NB4 (cell line): ENCODE data around the gene PPCDC.

Source experiments
- DNase-seq: peaks from one replicate; pipeline ENCODE4 v3.0.0; 2010; ENCODE audit warnings: low read depth
- H3K4me3 ChIP-seq: one replicate; pipeline ENCODE4 v1.5.1; 2011; ENCODE audit warnings: mild to moderate bottlenecking, low read depth, low read length, moderate library complexity
- MYC ChIP-seq: IDR thresholded peaks from 2 replicates; pipeline ENCODE4 v1.6.1; 2011; ENCODE audit warnings: low read depth, low read length
- POLR2A ChIP-seq: IDR thresholded peaks from 2 replicates; pipeline ENCODE4 v1.6.1; 2011; ENCODE audit warnings: mild to moderate bottlenecking; ENCODE audit not compliant: insufficient read length; ENCODE audit errors: extremely low read depth
- TF ChIP-seq, protein P1 (sequence below): IDR thresholded peaks from 2 replicates; pipeline ENCODE4 v1.6.1; 2011; ENCODE audit warnings: low read depth, low read length
- TF ChIP-seq, protein P2 (sequence below): IDR thresholded peaks from one replicate; pipeline ENCODE4 v1.5.1; 2012; ENCODE audit warnings: low read depth, low read length

The PPCDC gene

DNA sequence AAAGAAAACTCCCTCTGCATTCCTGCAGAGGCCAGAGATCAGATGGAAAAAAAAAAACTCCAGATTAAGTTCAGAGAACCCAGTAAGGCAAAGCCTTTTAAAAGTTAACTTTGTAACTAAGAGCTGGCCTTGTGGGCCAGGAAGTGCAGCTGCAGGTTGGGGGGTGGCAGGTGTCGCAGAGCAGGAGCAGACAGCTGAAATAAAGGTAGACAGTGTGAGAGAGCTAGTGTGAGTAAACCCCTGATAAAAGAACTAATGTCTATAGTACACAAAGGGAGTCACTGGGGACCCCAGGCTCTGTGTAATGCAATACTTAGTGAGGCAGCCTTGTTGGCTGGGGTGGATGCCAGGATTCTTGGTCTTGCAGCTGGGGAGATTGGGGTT, 42.1 kb downstream of the PPCDC start:
- no peak for TF ChIP-seq POLR2A
- TF ChIP-seq, protein P1, sequence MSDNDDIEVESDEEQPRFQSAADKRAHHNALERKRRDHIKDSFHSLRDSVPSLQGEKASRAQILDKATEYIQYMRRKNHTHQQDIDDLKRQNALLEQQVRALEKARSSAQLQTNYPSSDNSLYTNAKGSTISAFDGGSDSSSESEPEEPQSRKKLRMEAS = no peak
- TF ChIP-seq, protein P2, sequence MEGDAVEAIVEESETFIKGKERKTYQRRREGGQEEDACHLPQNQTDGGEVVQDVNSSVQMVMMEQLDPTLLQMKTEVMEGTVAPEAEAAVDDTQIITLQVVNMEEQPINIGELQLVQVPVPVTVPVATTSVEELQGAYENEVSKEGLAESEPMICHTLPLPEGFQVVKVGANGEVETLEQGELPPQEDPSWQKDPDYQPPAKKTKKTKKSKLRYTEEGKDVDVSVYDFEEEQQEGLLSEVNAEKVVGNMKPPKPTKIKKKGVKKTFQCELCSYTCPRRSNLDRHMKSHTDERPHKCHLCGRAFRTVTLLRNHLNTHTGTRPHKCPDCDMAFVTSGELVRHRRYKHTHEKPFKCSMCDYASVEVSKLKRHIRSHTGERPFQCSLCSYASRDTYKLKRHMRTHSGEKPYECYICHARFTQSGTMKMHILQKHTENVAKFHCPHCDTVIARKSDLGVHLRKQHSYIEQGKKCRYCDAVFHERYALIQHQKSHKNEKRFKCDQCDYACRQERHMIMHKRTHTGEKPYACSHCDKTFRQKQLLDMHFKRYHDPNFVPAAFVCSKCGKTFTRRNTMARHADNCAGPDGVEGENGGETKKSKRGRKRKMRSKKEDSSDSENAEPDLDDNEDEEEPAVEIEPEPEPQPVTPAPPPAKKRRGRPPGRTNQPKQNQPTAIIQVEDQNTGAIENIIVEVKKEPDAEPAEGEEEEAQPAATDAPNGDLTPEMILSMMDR = no peak
- TF ChIP-seq MYC = no peak
- DNase-seq = no peak
- no peak overlapping the region for H3K4me3 ChIP-seq

DNA sequence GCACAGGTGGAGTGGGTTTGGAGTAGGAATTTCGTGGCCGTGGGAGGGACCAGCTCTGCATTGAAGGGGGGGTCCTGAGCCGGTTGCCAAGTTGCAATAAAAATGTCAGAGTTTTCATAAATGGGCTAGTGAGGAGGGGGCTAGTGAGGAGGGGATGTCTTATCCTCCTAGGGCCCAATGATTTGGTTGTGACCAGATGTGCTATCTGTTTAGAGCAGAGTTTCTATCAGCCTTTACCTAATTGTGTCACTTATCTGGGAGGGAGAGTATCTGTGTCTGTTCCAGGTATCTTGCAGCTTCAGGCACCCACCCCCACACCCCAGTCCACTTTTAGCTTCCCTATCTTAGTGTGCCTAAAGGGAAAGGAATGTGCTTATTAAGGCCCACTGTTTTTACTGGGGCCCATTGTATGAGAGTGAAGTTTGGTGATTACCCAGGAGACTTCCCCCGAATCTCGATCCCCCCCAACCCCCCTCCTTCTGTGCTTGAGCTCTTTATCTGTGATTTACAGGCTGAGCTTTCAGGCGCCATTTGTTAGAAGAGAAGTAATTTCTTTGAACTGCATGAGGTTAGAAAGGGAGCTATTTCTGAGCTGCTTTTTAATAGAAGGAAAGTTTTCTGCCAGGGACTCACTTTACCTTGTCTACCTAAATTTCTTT, 42.6 kb downstream of the PPCDC start:
- no peak for DNase-seq
- no peak for TF ChIP-seq MYC
- TF ChIP-seq POLR2A = no peak
- TF ChIP-seq, protein P1 = no peak
- TF ChIP-seq, protein P2 = no peak
- no peak overlapping the region for H3K4me3 ChIP-seq

DNA sequence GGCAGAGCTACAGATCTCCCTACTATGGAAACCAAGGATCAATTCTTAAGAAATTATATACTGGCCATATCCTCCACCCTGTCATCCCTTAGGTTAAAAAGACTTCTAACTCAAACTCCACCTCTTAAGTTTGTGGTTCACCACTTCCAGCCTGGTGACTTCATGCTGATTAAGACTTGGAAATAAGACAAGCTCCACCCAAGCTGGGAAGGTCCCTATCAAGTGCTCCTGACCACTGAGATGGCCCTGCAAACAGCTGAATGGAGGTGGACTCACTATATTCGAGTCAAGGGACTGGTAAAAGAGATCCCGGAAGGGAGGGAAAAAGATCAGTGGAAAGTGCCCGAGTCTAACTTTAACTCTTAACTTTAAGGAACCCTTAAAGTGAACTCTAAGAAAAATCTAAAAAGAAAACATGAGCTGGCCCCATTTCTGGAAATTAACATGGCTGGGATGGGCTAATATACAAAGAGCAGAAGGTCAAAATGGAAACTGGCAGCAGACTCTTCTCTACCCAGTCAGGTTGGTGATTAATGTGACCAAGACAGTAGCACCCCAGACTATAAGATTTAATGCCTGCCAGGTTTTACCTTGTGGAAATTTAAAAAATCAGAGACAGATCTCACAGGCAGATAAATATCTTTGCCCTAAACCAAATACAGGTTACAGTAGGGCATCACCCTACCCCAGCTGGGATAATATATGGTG, 43.9 kb downstream of the PPCDC start:
- TF ChIP-seq MYC = no peak
- no peak for TF ChIP-seq POLR2A
- TF ChIP-seq, protein P1 = no peak
- TF ChIP-seq, protein P2 = no peak
- no peak overlapping the region for H3K4me3 ChIP-seq
- peak; percentile 82 for DNase-seq

DNA sequence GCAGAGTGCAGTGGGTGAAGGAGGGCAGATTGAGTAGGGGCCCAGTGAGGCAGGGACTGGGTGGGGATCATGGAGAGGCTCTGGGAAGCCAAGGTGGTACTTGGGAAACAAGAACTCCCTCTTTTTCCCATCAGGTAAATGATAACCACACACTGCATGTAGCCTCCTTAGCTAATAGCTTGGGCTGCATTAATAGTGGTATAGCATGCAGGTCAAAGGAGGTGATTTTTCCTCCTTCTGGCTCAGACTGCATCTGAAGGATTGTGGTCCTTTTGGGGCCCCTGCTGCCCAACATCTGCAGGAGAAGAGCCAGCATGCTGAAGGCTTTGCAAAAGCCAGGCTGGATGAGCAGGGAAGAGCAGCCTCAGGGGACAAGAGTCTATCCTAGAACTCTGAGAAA, 45.4 kb downstream of the PPCDC start:
- DNase-seq = no peak
- no peak overlapping the region for H3K4me3 ChIP-seq
- TF ChIP-seq, protein P1 = no peak
- TF ChIP-seq, protein P2 = no peak
- TF ChIP-seq POLR2A = no peak
- TF ChIP-seq MYC = no peak

DNA sequence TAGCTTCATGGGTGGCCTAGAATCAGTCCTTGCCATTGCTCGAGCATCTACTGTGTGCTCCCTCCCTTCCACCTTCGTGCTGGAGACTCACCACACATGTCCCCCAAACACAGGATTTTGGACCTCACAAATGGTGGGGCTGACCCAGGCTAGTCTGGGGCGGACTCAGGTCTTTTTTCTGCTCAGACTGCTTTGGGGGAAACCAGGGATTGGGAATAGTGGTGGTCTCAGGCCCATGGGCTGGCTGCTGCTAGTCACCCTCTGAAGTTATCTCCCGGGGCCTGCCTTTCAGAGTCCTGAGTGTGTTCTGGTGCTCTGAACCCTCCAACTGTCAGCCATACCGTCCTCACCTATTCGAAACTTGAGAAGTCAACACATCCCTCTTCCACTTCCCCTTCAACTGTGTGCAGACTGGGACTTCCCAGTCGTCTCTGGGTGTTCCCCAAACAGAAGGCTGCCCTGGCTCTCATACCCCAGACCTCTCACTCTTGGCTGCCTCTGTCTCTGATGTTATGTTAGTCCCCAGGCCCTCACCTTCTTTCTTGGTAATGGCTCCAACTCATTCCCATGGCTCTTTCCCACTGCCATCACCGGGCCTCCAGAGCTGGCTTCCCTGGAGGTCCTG, 46.0 kb downstream of the PPCDC start:
- peak; percentile 68 for DNase-seq
- TF ChIP-seq POLR2A = no peak
- no peak overlapping the region for H3K4me3 ChIP-seq

DNA sequence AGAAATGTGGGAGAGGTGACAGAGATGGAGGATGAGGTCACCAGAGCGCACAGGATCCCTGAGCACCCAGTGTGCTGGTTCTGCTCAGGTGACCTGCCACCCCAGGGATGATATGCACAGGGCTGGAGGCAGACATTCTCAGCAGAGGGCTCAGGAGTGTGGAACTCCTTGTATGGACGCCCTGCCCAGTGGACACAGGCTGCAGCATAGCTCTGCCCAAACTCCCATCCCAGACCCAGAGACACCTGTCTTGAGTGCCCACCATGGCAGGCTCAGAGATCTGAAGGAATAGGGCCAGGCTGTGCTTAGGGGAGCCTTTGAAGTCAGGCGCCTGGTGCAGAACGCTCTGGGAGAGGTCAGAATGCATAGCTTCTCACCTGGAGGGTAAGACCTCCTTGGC, 47.3 kb downstream of the PPCDC start:
- TF ChIP-seq, protein P1 = no peak
- TF ChIP-seq MYC = no peak
- TF ChIP-seq, protein P2 = no peak
- no peak for TF ChIP-seq POLR2A
- no peak for DNase-seq
- no peak overlapping the region for H3K4me3 ChIP-seq
